NCI-H82 treated with DMSO at 0.1 percent for 48 hours (cell line): ENCODE results near the gene TMEM178B.

Experiments used
- DNase-seq: peaks from one replicate; lab custom pipeline; 2025; ENCODE audit not compliant: unreplicated experiment; lab: John Stamatoyannopoulos, UW

The TMEM178B gene

DNA sequence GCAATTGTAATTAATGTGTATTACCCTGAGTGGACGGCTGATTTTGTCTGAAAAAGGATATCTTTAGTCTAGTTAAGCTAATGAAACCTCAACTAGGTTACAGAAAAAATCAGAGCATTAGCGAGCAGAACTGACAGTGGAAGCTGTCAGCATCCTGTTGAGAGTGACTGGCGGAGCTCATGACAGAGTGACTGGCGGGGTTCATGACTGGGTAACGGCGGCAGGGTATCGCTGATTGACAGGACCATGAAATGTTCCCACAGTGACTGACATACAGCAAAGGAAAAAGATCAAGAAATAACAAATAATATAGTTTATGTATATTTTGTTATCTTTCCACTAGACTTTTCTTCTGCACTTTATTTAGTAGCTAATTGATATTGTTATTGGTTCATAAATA lies 274.9 kb downstream of the TMEM178B start:
- DNase-seq, result no peak

DNA sequence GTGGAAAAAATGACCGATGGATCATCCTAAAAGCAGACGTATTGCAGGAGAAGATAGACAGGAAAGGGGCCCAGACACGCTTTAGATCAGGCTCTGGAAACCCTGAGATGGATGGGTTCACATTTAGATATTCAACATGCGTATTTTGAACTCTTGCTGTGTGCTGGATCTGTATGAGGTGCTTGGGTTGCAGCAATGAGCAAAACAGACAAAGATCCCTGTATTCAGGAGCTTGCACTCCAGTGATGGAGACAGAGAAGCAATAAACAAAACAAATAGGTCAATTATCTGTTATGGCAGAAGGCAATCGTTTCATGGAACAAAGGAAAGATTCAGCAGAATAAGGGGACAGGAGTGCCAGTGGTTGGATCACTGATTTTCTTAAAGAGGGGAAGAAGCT lies 275.5 kb downstream of the TMEM178B start:
- no peak for DNase-seq

DNA sequence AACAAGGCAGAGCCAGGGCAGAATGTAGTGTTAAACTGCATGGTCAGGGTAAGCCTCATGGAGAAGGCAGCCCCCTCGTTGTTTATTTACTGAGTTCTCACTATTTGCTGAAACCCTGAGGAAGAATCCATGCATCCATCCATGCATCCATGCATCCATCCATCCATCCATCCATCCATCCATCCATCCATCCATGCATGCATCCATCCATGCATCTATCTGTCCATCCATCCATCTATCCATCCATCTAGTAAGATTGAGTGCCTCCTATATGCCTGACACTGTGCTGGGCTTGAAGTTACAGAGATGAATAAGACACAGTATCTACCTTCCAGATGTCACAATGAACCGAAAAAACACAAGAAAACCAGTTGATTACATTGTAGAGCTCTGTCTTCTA lies 275.9 kb downstream of the TMEM178B start:
- DNase-seq, result no peak

DNA sequence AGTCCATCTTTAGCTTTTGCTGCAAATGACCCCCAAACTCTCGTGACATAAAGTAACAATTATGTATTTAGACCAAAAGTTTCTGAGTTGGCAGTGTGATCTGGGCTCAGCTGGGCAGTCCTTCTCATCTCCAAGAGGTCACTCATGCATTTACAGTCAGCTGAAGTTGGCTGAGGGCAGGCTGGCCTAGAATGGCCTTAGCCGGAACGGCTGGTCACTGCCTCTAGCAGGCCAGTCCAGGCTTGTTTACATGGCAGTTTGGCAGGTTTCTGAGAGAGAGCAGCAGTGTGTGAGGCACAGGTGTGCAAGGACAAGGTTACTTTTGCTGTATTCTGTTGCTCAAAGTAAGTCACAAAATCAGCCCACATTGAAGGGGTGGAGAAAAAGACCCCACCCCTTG lies 277.3 kb downstream of the TMEM178B start:
- no peak for DNase-seq

DNA sequence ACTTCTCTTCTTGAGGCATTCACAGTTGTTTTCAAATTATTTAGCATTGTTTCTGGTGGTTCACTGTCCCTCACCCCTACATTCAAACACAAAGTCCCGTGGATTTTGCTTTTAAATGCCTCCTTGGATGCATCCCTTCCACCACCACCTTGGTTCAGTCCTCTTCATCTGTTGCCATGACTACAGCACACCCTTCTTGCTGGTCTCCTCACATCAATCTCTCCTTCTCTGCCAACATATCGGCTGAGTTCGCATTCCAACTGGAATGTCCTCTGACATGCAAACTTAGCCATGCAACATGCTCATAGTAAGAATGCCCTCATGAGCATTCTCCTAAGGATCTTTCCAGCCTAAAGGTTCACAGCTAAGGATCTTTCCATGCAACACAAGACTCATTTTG lies 279.1 kb downstream of the TMEM178B start:
- DNase-seq, result no peak

DNA sequence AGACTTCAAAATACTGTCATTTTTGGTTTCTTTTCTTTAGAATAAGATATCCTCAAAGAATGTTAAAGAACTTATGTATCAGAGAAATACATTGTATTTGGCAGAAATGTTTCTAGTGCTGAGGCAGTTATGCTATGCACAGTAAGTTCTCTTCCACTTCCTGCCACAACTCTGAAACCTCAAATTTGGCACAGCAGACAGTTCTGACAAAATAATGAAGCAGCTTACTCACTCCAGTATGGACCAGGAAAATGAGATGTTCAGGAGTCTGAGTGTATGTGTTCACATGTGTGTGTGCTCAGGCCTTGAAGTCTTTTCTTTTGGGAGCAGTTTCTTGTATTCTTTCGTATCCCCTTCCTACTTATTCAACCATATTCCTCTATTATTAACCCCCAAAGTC lies 280.4 kb downstream of the TMEM178B start:
- no peak for DNase-seq

DNA sequence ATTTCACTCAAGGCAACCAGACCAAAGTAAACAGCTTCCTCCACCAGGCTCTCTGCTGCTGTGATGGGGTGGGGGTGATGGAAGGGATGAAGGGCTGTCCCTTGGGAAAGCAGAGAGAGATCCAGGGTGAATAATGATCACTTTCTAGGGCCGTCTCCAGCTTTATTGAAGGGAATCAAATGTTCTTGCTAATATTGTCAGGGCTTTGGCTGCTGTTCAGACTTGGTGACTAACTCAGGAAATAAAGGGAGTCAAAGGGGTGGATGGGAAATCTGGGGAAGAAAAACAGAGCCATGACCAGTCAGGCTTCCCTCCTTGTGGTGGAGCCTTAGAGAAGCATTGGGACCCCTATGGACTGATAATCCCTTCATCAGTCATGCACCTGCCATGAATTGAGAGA lies 281.2 kb downstream of the TMEM178B start:
- DNase-seq, result no peak

DNA sequence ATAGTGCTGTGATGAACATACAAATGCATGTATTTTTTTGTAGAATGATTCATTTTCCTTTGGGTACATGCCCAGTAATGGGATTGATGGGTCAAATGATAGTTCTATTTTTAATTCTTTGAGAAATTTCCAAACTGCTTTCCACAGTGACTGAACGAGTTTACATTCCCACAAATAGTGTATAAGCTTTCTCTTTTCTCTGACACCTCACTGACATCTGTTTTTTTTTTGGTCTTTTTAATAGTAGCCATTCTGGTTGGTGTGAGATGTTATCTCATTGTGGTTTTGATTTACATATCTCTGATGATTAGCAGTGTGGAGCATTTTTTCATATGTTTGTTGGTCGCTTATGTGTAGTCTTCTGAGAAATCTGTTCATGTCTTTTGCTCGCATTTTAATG lies 282.3 kb downstream of the TMEM178B start:
- no peak for DNase-seq

DNA sequence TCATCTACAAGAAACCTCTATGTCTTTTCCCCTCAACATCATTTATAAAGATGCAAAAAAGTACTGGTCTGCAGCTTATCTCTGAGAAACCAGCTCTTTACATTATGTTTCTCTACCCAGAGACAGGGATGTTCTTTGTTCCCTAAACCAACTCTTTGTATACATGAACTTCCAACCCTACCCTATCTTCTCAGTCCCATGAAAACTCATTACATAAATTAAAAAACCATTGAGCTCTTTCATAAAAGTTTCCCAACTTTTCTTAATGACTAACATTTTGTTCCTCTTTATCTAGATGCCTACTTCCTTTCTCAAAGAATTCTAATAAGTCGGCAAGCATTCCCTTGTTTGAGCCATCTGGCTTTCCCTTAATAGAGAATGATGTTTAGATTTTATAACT lies 284.5 kb downstream of the TMEM178B start:
- no peak for DNase-seq

DNA sequence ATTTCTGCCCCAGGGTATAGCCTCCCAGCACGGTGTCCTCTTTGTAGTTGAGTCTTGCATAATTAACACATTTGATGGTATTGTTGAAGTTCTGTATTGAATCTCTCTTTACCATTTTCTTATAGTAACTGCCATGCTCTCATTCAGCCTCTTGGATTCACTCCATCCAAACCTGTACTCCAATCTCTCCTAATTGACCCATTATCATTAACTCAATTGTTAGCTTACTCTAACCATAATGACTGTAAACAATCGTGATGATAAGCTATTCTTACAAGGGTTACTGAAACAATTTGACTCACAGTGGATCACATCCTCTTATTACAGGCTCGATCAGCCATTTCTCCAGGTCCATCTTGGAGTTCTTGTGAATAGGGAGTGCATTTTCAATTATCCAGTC lies 285.4 kb downstream of the TMEM178B start:
- no peak for DNase-seq

DNA sequence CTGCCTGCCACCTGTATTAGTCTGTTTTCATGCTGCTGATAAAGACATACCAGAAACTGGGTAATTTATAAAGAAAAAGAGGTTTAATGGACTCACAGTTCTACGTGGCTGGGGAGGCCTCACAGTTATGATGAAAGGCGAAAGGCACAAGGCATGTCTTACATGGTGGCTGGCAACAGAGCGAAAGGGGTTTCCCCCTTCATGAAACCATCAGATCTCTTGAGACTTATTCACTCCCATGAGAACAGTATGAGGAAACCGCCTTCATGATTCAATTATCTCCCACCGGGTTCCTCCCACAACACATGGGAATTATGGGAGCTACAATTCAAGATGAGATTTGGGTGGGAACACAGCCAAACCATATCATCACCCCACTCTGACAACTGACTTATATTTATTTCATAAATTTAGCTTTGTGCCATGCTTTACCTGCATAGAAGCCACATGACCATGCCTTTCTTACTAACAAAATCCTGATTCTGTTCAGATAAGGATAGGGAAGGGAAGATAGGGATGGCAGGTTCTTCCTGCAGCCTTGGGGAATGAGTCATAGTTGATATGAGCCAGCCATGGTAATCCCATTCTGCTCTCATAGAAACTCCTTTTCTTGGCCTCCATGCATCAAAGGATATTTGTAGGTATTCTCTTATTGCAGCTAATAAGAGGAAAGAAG lies 286.0 kb downstream of the TMEM178B start:
- DNase-seq, result no peak

DNA sequence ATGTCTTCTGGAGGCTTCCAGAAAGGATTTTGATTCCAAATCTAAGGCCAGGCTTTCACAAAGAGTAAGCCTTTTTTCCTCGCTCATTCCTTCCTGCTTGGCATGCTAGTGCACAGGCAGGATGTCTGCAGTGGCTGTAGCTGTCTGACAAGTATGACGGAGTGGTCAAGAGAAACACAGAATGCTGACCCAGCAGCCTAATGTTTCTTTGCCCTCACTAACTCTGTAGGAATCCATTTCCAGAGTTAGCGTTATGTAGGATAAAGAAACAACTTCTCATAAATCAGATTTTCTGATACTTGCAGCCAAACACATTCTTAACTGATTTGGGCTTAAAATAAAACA lies 286.5 kb downstream of the TMEM178B start:
- no peak for DNase-seq

DNA sequence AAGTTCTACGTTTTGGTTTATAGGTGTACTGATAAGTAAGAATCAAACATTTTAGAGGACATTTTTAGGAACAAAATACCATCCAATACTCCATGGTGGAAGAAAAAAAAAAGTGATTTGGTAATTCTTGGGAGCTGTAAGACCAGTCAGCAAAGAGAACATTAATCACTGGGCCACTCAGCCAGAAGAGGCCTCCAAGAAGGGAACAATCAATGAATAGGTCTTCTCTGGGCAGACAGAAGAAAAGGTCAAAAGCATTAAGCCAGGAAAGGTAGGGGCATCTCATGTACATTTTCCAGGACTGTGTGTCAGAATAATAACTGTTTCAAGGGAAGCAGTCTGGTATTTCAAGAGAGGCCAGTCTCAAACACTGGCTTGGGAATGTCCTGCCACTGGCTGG lies 286.9 kb downstream of the TMEM178B start:
- no peak for DNase-seq

DNA sequence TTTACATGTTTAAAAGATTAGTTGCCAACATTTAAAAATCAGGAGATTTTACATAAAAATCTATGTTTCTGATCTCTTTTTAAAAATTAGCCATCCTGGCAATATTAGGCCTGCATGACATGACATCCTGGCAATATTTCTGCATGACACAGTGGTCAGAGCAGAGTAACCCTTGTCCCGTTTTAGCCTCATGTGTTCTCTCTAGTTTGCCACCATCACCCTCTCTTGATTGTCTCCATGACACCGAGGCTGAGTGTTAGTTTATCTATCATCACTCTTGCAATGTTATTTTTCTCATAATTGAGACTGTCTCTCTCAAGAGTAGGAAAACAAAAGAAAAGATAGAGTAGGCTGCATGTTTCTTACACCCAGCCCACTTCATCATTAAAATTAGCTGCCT lies 287.6 kb downstream of the TMEM178B start:
- no peak for DNase-seq

DNA sequence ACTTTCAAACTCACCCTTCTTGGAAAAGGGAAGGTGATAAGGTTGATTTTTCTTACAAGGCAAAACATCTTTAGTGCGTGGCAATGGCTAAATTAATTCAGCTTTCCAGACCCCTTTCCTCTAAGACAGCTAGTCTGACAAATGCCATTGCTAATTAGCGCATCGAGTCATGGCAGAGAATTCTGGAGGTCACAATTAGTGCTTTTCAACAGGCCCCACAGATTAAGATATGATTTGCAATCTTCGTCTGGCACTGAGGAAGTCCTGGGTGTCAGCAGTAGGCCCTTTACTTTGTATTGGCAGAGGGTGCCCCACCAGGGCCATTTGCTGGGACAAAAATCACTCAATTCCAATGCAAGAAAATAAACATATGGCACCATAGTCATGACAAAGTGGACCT lies 288.1 kb downstream of the TMEM178B start:
- no peak for DNase-seq

DNA sequence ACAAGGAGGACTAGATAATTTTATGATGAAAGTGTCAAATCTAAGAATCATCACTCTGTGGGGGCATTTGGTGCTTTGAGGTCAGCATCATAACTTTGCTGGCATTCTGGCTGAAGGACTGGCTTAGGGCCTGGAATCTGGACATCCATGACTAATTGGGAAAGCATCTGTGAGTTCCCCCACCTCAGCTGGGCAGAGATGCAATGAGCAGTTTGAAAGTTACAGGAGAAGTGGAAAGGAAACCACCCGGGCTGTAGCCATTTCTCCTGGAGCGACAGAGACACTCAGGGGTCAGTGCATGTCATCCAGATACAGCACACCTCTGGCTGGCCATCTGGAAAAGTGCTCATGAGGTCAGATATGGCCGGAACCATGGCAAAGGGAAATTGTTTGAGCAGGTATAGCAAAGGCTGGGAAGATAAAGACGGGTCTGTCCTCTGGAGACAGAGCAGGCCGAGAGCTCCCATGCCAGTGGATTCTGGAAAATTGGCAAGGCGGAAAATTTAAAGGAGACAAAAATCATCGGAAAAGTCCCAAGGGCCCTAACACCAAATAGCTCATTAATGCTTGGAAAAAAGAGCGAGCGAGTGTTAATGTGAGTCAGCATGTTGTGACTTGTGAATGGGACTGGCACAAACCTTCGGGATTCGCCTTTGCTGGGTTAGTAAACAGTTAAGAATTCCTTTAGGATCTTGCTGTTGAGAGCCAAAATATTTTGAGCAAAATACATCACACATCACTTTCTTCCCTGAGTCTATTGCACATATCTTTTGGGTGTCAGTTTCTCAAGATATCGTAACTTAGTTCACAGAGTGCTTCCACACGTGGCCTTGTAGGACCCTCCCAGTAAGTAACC lies 288.9 kb downstream of the TMEM178B start:
- DNase-seq, result no peak

DNA sequence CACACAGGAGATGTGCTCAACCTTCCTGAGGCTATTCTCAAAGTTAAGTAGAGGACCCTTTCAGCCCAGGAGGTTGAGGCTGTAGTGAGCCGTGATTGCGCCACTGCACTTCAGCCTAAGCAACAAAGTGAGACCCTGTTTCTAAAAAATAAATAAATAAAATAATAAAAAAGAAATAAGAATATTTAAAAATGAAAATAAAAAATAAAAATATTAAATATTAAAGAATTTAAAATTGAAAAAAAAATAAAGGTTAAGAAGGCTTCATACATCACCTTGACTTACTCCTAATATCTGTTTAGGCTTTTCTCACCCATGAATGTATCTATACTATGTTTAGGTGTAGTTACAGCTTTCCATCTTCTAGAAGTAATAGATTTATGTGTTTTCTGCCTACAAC lies 289.9 kb downstream of the TMEM178B start:
- DNase-seq, result no peak

DNA sequence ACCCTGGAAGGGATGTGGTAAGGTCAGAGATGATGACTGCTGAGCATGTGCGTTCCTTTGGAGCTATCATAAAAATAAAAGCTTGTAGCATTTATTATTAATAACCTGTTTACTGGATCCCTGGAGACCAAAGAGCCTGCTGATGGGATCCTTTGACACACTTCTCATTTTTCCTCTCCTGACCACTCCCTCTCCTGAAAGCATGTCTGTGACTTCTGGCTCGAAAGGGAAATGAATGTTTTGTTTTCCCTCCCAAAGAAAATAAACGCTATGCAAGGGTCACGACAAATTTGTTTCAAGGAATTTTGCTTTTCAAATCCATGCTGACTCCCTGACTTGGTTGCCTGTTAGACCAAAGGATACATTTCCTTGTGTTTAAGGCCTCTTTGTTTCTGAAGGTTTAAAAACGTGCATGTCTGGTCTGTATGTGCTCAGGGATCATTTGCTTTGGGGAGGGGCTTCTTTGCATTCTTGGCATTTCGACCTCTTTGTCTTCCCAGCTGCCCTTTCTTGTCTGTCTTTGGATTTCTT lies 292.3 kb downstream of the TMEM178B start:
- no peak for DNase-seq

DNA sequence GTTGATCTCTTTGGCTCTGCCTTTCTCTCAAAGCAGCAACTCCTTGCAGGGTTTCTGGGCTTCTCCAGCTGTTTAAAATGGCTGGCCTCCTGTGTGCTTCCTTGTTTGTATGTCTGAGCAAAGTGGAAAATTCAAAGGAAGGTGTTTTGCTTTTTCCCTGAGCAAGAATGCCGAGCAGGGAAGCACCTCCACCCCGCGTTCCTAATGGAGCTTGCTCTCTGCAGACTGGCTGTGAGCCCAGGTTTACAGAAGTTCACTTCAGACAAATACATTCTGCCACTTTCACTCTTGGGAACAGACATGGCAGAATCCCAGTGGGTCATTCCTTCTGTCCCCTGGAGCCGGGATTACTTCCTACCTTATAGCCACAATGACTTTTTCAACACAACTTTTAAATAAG lies 295.6 kb downstream of the TMEM178B start:
- no peak for DNase-seq

DNA sequence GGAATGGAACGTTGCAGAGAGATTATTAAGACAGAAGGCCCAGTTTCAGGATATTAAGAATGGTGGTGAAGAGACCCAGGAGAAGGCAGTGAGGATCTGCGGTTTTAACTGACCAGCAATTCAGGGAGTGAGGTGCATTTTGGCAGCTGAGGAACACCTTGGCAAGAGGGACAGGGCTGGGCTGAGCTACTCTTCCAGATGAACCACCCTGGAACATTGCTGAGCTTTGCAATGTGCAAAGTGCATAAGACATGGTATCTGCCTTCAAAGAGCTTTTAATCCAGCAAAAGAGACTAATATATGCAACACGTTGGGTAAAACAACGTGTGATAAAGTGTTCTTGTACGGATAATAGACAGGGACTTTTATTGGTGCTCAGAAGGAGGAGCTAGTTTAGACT lies 296.3 kb downstream of the TMEM178B start:
- no peak for DNase-seq

DNA sequence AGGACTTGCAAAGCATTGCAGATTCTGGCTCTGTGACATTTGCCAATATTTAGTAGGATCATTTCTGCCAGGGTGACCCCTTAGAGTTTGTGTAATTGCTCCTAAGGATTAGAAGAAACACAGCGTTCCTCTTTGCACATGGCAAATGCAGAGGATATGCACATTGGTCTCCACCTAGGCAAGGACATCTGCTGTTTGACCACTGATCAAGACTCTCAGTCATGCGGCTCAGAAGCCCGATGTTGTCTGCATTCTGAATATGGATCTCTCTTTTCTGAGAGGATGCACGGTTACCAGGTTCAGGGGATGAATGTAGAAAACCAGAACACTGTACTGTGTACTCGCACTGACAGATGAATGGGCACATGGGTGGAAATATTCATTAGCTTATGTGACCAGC lies 296.8 kb downstream of the TMEM178B start:
- DNase-seq, result no peak

DNA sequence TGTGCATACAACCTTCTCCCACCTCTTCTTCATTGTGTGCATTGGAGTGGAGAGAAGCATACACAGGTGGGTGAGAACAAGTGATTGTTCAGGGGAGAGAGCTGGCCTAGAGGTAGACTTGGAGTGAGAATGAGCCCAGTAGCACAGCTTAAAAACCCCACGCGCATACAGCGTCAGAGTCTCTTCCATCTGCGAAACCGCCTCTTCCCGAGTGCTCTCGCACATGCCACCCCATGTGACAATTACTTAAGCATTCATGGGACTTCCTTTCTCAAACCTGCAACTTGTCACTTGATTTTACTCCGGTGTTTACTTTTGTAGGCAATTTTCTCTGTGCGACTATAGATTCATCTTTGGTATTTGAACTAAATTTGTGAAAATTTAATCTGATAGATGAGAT lies 300.6 kb downstream of the TMEM178B start:
- no peak for DNase-seq

DNA sequence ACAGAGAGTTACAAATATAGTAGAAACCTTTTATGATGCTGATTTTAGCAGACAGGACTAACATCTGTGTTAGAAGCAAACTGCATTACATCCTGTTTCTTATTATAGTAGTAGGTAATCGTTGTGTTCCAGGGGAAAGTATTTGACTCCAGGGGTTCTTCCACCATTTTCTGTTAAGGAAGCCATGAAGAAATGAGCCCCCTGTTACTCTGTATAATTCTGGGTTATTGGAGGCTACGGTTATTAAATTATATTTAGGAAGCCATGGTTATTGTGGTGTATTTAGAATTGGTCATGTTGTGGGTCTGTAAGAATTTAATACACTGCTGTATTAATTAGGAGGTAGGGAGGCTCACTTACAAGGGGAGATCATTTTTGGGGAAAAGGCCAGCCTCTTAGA lies 301.6 kb downstream of the TMEM178B start:
- DNase-seq, result no peak
